ENCODE data around the gene GLO1.

GRCh38 chr6:38673397-38674165 lies 29.4 kb downstream of the GLO1 start:
- TF ChIP-seq, protein P1, sequence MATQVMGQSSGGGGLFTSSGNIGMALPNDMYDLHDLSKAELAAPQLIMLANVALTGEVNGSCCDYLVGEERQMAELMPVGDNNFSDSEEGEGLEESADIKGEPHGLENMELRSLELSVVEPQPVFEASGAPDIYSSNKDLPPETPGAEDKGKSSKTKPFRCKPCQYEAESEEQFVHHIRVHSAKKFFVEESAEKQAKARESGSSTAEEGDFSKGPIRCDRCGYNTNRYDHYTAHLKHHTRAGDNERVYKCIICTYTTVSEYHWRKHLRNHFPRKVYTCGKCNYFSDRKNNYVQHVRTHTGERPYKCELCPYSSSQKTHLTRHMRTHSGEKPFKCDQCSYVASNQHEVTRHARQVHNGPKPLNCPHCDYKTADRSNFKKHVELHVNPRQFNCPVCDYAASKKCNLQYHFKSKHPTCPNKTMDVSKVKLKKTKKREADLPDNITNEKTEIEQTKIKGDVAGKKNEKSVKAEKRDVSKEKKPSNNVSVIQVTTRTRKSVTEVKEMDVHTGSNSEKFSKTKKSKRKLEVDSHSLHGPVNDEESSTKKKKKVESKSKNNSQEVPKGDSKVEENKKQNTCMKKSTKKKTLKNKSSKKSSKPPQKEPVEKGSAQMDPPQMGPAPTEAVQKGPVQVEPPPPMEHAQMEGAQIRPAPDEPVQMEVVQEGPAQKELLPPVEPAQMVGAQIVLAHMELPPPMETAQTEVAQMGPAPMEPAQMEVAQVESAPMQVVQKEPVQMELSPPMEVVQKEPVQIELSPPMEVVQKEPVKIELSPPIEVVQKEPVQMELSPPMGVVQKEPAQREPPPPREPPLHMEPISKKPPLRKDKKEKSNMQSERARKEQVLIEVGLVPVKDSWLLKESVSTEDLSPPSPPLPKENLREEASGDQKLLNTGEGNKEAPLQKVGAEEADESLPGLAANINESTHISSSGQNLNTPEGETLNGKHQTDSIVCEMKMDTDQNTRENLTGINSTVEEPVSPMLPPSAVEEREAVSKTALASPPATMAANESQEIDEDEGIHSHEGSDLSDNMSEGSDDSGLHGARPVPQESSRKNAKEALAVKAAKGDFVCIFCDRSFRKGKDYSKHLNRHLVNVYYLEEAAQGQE (IDR thresholded peaks at IDR 0.05; ENCODE audit: insufficient read depth in 1 of 2, low read depth in 2 of 2, low read length in 2 of 2) = no peak
- TF ChIP-seq SIN3A (IDR thresholded peaks at IDR 0.05; ENCODE audit: borderline replicate concordance, insufficient read depth, low read length) (no peak), TAF1 (IDR thresholded peaks at IDR 0.05; ENCODE audit: borderline replicate concordance, insufficient read depth, low read length) (no peak), POLR2AphosphoS5 (IDR thresholded peaks at IDR 0.05; ENCODE audit: low read depth, low read length) (no peak)
